Stimulated activated CD8-positive, alpha-beta memory T cell treated with anti-CD3 and anti-CD28 coated beads, Interleukin-4, amount 100 ng/mL, for 24 hours (primary cell): ENCODE measurements around the gene ARF4.
A peak's percentile ranks its signal among the peaks of the same experiment; 100 is the strongest.

Experiments used
- DNase-seq: peaks from one replicate; pipeline ENCODE4 v3.0.0-alpha.2; 2020; ENCODE audit warnings: low read depth

ARF4 gene

GRCh38 chr3:57577801-57578200, 19.3 kb downstream of the ARF4 start:
- DNase-seq: no peak

GRCh38 chr3:57575966-57576626, 21.0 kb downstream of the ARF4 start:
- no peak for DNase-seq

- no peak for DNase-seq
Measured at GRCh38 chr3:57572096-57572495, 25.0 kb downstream of the ARF4 start.

GRCh38 chr3:57570878-57571277, 26.3 kb downstream of the ARF4 start:
- DNase-seq: no peak

- no peak for DNase-seq
Measured at GRCh38 chr3:57569859-57570450, 27.2 kb downstream of the ARF4 start.

GRCh38 chr3:57559526-57559925, 37.6 kb downstream of the ARF4 start:
- no peak for DNase-seq

GRCh38 chr3:57557085-57557537, 40.0 kb downstream of the ARF4 start:
- DNase-seq: peak; percentile 21

GRCh38 chr3:57556459-57557084, 40.6 kb downstream of the ARF4 start:
- DNase-seq: peak; percentile 9

GRCh38 chr3:57555738-57556458, 41.2 kb downstream of the ARF4 start, which contains the start of gene PDE12:
PDE12 (plus strand) TSS chr3:57556274; CDS start chr3:57556380, 106 bp downstream.
- peak; percentile 73 for DNase-seq

GRCh38 chr3:57555306-57555705, 41.8 kb downstream of the ARF4 start:
- no peak for DNase-seq

- DNase-seq: no peak
Measured at GRCh38 chr3:57546616-57547015, 50.5 kb downstream of the ARF4 start.

GRCh38 chr3:57545636-57546268, 51.4 kb downstream of the ARF4 start:
- DNase-seq: no peak

GRCh38 chr3:57544181-57545125, 52.7 kb downstream of the ARF4 start, which contains the start of gene DNAH12:
DNAH12 (minus strand) TSS chr3:57544344; CDS start chr3:57542870, 1,474 bp downstream.
- DNase-seq: no peak

- DNase-seq: no peak
Measured at GRCh38 chr3:57538465-57538864, 58.7 kb downstream of the ARF4 start.

GRCh38 chr3:57530071-57530608, 67.0 kb downstream of the ARF4 start:
- no peak for DNase-seq
